B cell (primary cell): ENCODE data around the gene KCND1. TPM values are rescaled to one million over a fixed set of nuclear protein-coding genes. Genes with fewer than 3 reads are reported as not detected.

Experiments used
- ATAC-seq: fragments of 200-7000 bp; cut with Tn5 transposase; one replicate; pipeline ENCODE4 v1.10.0; 2021; ENCODE audit warnings: low read depth, mild to moderate bottlenecking, moderate number of reproducible peaks, moderate library complexity
- CTCF ChIA-PET: fragments of 350-600 bp; sonication (Branson Sonifier 250); formaldehyde crosslinking; loops from one replicate; lab custom pipeline; 2021; ENCODE audit warnings: antibody characterized with exemption, inconsistent platforms; lab: Charles Lee
- POLR2A ChIA-PET: fragments of 350-600 bp; sonication (Branson Sonifier 250); formaldehyde crosslinking; loops from one replicate; lab custom pipeline; 2021; ENCODE audit warnings: antibody characterized with exemption; lab: Charles Lee
- DNase-seq: peaks from one replicate; pipeline ENCODE4 v3.0.0; 2013
- H2AFZ ChIP-seq: 2 replicates; pipeline ENCODE4 v1.6.1; 2012; ENCODE audit warnings: mild to moderate bottlenecking, low read depth, low read length; ENCODE audit not compliant: insufficient read depth, poor library complexity, severe bottlenecking
- H3K27ac ChIP-seq, 2 donors: 1 replicate in 1 of 2; 2 replicates in 1 of 2; pipeline ENCODE4 v1.5.1; 2012 to 2013; ENCODE audit warnings: low read length in 2 of 2, mild to moderate bottlenecking in 2 of 2, moderate library complexity in 1 of 2
- H3K27me3 ChIP-seq, 4 experiments: fragments of 200-600 bp in 1 of 4; sonication (generic) in 1 of 4; replicated peaks in 1 of 4; 1 replicate in 2 of 4; 2 replicates in 2 of 4; pipeline versions ENCODE4 v1.6.1 to v1.7.0; 2013 to 2016; ENCODE audit warnings: low read length in 3 of 4, mild to moderate bottlenecking in 2 of 4, mixed read lengths in 1 of 4, moderate library complexity in 1 of 4; ENCODE audit not compliant: insufficient read depth in 4 of 4, control insufficient read depth in 3 of 4; ENCODE audit errors: control extremely low read depth in 1 of 4
- H3K36me3 ChIP-seq, 2 experiments: replicated peaks in 1 of 2; 1 replicate in 1 of 2; 2 replicates in 1 of 2; pipeline versions ENCODE4 v1.6.1 to v1.7.1; 2013; ENCODE audit warnings: low read length in 1 of 2; ENCODE audit not compliant: insufficient read depth in 2 of 2, control insufficient read depth in 1 of 2; ENCODE audit errors: control extremely low read depth in 1 of 2, extremely low read depth in 1 of 2
- H3K4me1 ChIP-seq, 2 donors: fragments of 200-600 bp in 1 of 2; sonication (generic) in 1 of 2; 1 replicate in 1 of 2; 2 replicates in 1 of 2; pipeline versions ENCODE4 v1.5.1 to v1.6.1; 2013 to 2017; ENCODE audit warnings: low read length in 2 of 2; ENCODE audit not compliant: control insufficient read depth in 2 of 2, insufficient read depth in 2 of 2
- H3K4me2 ChIP-seq: replicated peaks from 2 replicates; pipeline ENCODE3; 2012; ENCODE audit warnings: mild to moderate bottlenecking, low read depth, low read length; ENCODE audit not compliant: poor library complexity, severe bottlenecking
- H3K4me3 ChIP-seq, 5 experiments: fragments of 200-600 bp in 1 of 5; sonication (generic) in 1 of 5; 1 replicate in 3 of 5; 2 replicates in 2 of 5; pipeline versions ENCODE4 v1.5.1 to v1.7.0; 2011 to 2016; ENCODE audit warnings: low read length in 4 of 5, mild to moderate bottlenecking in 4 of 5, low read depth in 2 of 5, control low read depth in 1 of 5, moderate library complexity in 1 of 5; ENCODE audit not compliant: insufficient read depth in 1 of 5; ENCODE audit errors: control extremely low read depth in 1 of 5, extremely low read depth in 1 of 5
- H3K79me2 ChIP-seq: fragments of 200-600 bp; sonication (generic); one replicate; pipeline ENCODE4 v1.6.0; 2016; ENCODE audit warnings: low read length; ENCODE audit not compliant: control insufficient read depth, insufficient read depth
- H3K9ac ChIP-seq: fragments of 200-600 bp; sonication (generic); 2 replicates; pipeline ENCODE4 v1.6.1; 2017; ENCODE audit warnings: mild to moderate bottlenecking, low read length, moderate library complexity
- H3K9me3 ChIP-seq, 3 donors: one replicate each; pipeline versions ENCODE4 v1.6.1 to v1.7.1; 2013; ENCODE audit warnings: low read length in 2 of 3; ENCODE audit not compliant: control insufficient read depth in 2 of 3, insufficient read depth in 1 of 3; ENCODE audit errors: control extremely low read depth in 1 of 3
- H4K20me1 ChIP-seq: 2 replicates; pipeline ENCODE4 v1.6.0; 2012; ENCODE audit warnings: mild to moderate bottlenecking, low read length; ENCODE audit not compliant: insufficient read depth, control insufficient read depth, poor library complexity, severe bottlenecking
- H3K27ac Mint-ChIP-seq: one replicate; pipeline ENCODE4 v1.8.0; 2021; ENCODE audit warnings: mixed read lengths
- H3K27me3 Mint-ChIP-seq: one replicate; pipeline ENCODE4 v1.8.0; 2021; ENCODE audit warnings: mixed read lengths
- H3K4me1 Mint-ChIP-seq: one replicate; pipeline ENCODE4 v1.8.0; 2021; ENCODE audit warnings: mixed read lengths
- H3K4me3 Mint-ChIP-seq: one replicate; pipeline ENCODE4 v1.8.0; 2021; ENCODE audit warnings: mixed read lengths
- H3K9me3 Mint-ChIP-seq: one replicate; pipeline ENCODE4 v1.8.0; 2022; ENCODE audit warnings: mixed read lengths; ENCODE audit not compliant: insufficient read depth
- EZH2 ChIP-seq: IDR thresholded peaks from 2 replicates; pipeline ENCODE4 v1.6.1; 2012; ENCODE audit warnings: borderline replicate concordance, low read depth, mild to moderate bottlenecking, moderate library complexity, low read length; ENCODE audit not compliant: insufficient read depth, poor library complexity, severe bottlenecking
- WGBS: methylation state at CpG from one replicate; pipeline ENCODE4 v1.1.5; 2013; ENCODE audit warnings: missing lambda C conversion rate; ENCODE audit not compliant: insufficient coverage; 5-methylcytosine and 5-hydroxymethylcytosine counted together
- intact Hi-C: fragments of 100-400 bp; cut with micrococcal nuclease; formaldehyde crosslinking; loops from one replicate; pipeline ENCODE4 v1.10.0; 2022
- polyA plus RNA-seq: library from polyadenylated mRNA; depleted of rRNA; stranded (reverse); fragments of >200 nt; gene quantifications from 2 replicates; pipeline ENCODE4 v1.2.3, GENCODE V29; 2012
- total RNA-seq, 2 donors: library from RNA; stranded (reverse); fragments of 120-200 nt in 1 of 2; gene quantifications; 1 replicate in 1 of 2; 2 replicates in 1 of 2; pipeline versions ENCODE4 v1.2.3 to v1.2.4, GENCODE V29; 2013 to 2022
- TF ChIP-seq, protein P1 (sequence below): fragments of 200-600 bp; IDR thresholded peaks from one replicate; pipeline ENCODE4 v1.8.0; 2022; ENCODE audit warnings: antibody characterized with exemption, mild to moderate bottlenecking

KCND1 gene
- total and polyA plus RNA-seq, 2 donors (not counting 1 experiment from before 2014, with no cell fraction given), result 2.2 to 2.3 TPM

DNA sequence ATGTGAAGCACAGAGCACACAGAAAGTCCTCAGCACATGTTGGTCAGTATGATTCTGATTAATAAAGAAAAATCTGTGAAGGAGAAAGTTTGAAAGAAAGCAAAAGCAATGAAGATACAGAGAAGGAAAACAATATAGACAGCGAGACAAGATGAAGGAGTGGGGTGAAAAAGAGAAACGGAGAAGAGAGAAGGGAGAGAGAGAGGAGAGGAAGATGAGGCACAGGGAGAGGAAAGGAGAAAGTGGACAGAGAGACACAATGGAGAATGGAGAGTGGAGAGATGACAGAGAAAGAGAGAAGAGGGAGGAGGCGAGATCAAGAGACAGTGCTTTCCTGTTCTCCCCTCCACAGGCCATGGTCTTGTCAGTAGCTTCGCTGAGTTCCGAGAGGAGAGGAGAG lies 3.9 kb upstream of the KCND1 start:
- Histone ChIP-seq H3K9me3 (no peaks in the 10 kb centered on the region), H2AFZ (no peak overlapping the region), H3K4me1 (peaks cover 12 to 14% of the 10 kb centered on the region in 2 donors), H4K20me1 (no peaks in the 10 kb centered on the region), H3K27ac (no peak overlapping the region), H3K9ac (no peak overlapping the region), H3K4me2 (no peak overlapping the region), H3K27me3 (no peaks in the 10 kb centered on the region), H3K4me3 (no peak overlapping the region), H3K36me3 (peaks cover 0 to 20% of the 10 kb centered on the region in 2 experiments), H3K79me2 (no peaks in the 10 kb centered on the region)
- H3K4me1 Mint-ChIP-seq, result peaks cover 15% of the 10 kb centered on the region
- DNase-seq, result no peak
- POLR2A ChIA-PET, result no interaction called here
- WGBS, result 95% methylated on average over 2 of the region's 5 CpGs
- H3K27ac Mint-ChIP-seq, result no peak overlapping the region
- no peaks in the 10 kb centered on the region for H3K9me3 Mint-ChIP-seq
- H3K27me3 Mint-ChIP-seq, result no peaks in the 10 kb centered on the region
- ATAC-seq, result no peak
- CTCF ChIA-PET, result interaction anchor here (1.0 kb wide), 1 partner anchor 68 kb away, joined by 3 read pairs; the partner anchor contains the start of gene TFE3
- no peak overlapping the region for H3K4me3 Mint-ChIP-seq
- TF ChIP-seq, protein P1, sequence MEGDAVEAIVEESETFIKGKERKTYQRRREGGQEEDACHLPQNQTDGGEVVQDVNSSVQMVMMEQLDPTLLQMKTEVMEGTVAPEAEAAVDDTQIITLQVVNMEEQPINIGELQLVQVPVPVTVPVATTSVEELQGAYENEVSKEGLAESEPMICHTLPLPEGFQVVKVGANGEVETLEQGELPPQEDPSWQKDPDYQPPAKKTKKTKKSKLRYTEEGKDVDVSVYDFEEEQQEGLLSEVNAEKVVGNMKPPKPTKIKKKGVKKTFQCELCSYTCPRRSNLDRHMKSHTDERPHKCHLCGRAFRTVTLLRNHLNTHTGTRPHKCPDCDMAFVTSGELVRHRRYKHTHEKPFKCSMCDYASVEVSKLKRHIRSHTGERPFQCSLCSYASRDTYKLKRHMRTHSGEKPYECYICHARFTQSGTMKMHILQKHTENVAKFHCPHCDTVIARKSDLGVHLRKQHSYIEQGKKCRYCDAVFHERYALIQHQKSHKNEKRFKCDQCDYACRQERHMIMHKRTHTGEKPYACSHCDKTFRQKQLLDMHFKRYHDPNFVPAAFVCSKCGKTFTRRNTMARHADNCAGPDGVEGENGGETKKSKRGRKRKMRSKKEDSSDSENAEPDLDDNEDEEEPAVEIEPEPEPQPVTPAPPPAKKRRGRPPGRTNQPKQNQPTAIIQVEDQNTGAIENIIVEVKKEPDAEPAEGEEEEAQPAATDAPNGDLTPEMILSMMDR, result no peak
- intact Hi-C loops, result no loop called here

DNA sequence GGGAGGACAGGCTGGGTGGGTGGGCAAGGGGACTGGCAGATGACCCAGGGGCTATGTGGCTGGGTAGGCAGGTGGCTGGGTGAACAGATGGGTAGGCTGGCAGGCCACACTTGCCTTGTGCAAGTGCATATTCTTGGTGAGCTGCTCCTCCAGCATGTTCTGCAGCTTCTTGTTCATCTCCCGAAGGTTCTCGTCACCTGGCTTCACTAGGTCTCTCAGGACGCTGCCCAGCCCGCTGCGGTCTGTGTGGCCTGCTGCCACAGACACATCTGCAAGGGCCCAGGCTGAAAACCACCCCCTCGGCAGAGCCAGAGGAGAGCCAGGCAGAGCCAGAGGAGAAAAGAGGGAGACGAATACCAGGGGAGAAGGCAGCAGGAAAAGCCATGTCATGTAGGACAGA lies 3.4 kb upstream of the KCND1 start:
- H3K4me3 Mint-ChIP-seq, result no peak overlapping the region
- H3K27ac Mint-ChIP-seq, result no peak overlapping the region
- H3K4me1 Mint-ChIP-seq, result peaks cover 15% of the 10 kb centered on the region
- DNase-seq (no peak), ATAC-seq (no peak)
- ChIA-PET POLR2A (no interaction called here), CTCF (no interaction called here)
- Histone ChIP-seq H2AFZ (no peak overlapping the region), H3K9me3 (no peaks in the 10 kb centered on the region), H3K4me3 (no peak overlapping the region), H3K36me3 (peaks cover 0 to 20% of the 10 kb centered on the region in 2 experiments), H3K27me3 (no peaks in the 10 kb centered on the region), H3K4me2 (no peak overlapping the region), H3K27ac (no peak overlapping the region), H3K79me2 (no peaks in the 10 kb centered on the region), H3K4me1 (peaks cover 12 to 14% of the 10 kb centered on the region in 2 donors), H3K9ac (no peak overlapping the region), H4K20me1 (no peaks in the 10 kb centered on the region)
- TF ChIP-seq EZH2, result no peak
- TF ChIP-seq, protein P1, result no peak
- intact Hi-C loops, result no loop called here
- 98% methylated on average over 7 of the region's 7 CpGs for WGBS
- H3K9me3 Mint-ChIP-seq, result no peaks in the 10 kb centered on the region
- H3K27me3 Mint-ChIP-seq, result no peaks in the 10 kb centered on the region
